SIG-M5 (cell line): ENCODE data around the gene CACNA1B.
"Not testable (repeated sequence)": the region's sequence is repeated elsewhere in the genome, so short reads cannot be mapped to it uniquely, and the experiment has no call there.

Experiments
- DNase-seq: peaks from one replicate; lab custom pipeline; 2025; lab: John Stamatoyannopoulos, UW

CACNA1B gene

GRCh38 chr9:137889966-137890365, 12.4 kb downstream of the CACNA1B start:
- not testable (repeated sequence) for DNase-seq

- not testable (repeated sequence) for DNase-seq
Observed at GRCh38 chr9:137890768-137891587, 13.4 kb downstream of the CACNA1B start.

DNA sequence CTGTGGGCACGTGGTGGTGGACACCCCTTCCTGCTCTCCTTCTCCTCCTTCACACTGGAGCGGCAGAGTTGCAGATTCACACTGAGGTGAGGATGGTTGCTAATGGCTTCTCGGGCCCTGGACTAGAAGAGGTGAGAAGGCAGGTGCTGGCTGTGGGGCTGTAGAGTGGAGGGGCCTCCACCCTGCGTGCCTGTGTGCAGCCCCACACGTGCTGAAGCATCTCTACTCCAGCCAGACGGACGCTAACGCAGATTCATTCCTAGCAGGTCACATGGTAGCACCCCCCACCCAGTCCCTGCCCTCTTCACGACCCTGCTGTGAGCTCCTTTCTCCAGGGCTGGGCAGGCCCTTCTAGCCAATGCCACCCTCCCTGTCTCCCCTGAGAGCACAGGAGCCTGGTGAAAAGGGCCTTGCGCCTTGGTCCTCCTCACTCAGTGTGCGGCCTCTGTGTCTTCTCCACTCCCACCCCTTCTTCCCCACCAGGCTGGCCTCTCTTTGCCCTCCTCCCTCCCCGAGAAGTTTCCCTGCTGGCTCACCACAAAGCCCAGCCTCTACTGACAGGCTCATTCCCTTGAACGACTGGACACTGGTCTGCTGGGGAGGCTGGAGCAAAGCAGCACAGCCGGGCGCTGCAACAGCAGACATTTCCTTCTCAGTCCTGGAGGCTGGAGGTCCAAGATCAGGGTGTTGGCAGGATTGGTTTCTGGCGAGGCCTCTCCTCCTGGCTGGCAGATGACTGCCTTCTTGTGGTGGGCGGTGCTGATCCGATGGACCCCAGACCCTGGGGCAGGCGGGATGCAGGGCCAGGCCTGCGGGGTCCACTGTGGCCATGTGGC, 14.2 kb downstream of the CACNA1B start:
- DNase-seq: no peak

DNA sequence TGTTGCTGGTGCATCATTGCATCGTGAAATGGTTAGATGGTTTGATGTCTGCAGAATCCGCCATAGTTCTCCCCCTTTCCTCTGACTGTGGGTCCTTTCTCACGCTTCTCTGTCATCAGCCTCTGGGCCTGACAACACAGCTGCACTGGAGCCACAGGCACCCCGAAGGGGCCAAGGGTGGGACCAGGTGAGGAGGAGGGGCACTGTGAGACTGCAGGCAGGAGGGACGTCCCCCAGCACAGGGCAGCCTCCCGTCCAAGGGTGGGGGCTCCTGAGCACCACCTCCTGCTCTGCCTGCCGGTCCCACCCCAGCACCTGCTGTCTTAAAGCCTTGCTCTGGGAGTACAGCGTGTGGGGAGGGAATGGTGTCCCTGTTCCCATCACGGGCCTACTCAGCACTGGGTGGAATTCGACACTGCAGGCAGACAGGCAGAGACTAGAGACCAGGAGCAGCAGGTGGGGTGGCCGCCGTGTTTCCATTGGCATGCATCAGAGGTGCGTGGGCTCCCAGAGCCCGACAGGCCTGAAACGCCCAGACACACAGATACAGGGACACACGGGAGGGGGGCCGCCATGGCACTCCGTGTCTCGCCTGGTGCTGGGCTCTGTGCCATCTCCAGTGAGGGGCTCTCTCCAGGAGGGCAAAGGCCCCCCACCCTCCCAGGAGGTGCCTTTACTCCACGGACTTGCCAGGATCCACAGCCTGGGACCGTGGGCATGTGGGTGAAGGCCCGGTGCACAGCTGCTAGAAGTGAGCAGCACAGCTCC, 15.0 kb downstream of the CACNA1B start:
- DNase-seq: no peak

GRCh38 chr9:137893670-137894069, 16.1 kb downstream of the CACNA1B start:
- no peak for DNase-seq

- no peak for DNase-seq
Observed at GRCh38 chr9:137899551-137900360, 22.2 kb downstream of the CACNA1B start.

- DNase-seq: no peak
Observed at GRCh38 chr9:137900584-137901310, 23.2 kb downstream of the CACNA1B start.

DNA sequence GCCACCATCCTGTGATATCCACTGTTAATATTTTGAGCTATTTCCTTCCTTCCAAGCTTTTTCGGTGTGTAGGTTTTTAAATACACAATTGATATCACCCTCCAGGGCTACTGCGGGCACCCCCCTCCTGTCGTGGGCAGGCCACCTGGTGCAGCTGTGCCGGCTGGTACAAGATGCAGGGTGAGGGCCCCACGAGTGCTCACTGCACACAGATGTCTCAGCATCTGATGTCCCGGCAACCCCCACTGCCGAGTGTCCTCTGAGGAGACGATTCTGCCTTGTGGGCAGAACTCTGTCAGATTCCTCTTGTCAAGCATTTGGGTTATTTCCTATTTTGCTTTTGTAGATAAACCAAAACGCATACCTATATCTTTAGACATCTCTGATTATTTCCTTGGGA, 25.1 kb downstream of the CACNA1B start:
- DNase-seq: no peak

DNA sequence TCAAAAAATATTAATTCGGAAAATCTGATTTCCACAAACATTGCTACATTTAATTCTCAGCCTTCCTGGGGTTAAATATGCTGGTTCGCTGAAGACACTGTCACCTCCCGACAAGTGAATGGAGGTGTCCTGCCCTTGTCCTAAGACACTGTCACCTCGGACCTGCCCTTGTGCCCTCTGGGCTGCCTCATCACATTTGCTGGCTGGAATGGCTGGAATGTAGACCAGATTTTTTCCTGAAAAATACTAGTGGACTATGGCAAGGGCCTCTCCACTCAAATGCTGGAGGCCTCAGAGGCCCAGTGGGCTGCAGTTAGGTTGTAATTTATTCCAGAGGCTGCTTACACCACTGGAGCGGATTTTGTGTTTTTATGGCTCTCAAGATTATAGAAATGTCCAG, 28.2 kb downstream of the CACNA1B start:
- no peak for DNase-seq

- no peak for DNase-seq
Observed at GRCh38 chr9:137907776-137908175, 30.2 kb downstream of the CACNA1B start.

DNA sequence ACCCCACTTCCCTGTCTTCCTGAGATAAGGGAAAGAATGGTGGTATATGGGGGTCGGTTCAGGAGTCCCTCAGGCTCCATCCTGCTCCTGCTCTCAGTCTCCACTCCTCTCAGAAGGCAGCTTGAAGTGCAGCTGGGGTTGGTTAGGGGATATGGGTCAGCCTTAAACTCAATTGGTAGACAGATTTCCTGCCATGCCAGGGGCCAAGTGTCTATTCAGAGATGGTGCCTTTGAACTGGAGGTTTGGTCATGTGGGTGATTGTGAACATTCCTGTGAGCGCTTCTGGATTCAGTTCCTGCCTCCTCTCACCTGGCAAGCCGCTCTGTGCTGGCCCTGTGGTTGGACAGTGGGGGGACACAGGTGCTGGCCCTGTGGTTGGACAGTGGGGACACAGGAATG, 35.1 kb downstream of the CACNA1B start:
- DNase-seq: no peak

GRCh38 chr9:137913132-137913531, 35.5 kb downstream of the CACNA1B start:
- no peak for DNase-seq

- DNase-seq: no peak
Observed at GRCh38 chr9:137913771-137914767, 36.5 kb downstream of the CACNA1B start.

DNA sequence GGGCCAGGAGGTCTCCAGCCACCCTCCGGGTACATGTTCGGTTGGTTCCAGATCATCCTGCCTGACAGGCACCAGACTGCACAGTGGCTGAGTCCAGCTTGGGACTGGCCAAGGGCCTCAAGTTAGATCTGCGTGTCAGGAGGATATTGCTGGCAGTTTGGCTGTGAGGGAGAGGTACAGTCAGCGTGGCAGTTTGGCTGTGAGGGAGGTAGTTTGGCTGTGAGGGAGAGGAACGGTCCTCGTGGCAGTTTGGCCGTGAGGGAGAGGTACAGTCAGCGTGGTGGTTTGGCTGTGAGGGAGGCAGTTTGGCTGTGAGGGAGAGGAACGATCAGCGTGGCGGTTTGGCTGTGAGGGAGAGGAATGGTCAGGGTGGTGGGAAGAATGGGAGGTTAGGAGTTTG, 39.0 kb downstream of the CACNA1B start:
- no peak for DNase-seq

DNA sequence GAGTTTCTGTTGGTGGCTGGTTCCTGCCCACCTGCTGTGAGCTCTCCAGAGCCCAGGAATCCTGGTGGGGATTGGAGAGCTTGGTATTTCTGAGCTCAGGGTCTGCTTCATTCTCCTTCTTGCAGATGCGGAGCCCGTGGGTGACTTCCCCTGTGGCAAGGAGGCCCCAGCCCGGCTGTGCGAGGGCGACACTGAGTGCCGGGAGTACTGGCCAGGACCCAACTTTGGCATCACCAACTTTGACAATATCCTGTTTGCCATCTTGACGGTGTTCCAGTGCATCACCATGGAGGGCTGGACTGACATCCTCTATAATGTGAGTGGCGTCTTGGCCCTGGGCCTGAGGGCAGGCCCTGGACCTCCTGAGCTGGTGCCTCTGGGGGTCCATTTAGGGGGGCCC, 39.5 kb downstream of the CACNA1B start:
- DNase-seq: no peak

DNA sequence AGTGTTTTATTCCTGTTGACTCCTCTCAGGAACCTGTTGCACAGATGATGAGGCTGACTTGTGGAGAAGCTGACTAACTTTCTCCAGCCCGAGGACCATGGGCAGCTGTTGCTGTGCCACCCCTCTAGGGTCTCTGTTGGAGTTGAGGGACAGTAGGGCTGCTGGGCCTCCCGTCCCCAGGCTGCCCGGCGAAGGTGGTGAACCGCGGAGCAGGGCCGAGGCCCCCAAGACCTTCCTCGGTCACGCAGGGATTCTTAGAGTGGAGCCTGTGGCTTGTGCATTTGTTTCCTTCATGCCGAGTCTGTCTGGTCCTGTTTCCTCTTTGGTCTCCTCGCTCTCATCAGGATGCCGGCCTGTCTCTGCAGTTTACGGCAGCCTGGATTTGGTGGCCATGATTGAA, 40.2 kb downstream of the CACNA1B start:
- no peak for DNase-seq

DNA sequence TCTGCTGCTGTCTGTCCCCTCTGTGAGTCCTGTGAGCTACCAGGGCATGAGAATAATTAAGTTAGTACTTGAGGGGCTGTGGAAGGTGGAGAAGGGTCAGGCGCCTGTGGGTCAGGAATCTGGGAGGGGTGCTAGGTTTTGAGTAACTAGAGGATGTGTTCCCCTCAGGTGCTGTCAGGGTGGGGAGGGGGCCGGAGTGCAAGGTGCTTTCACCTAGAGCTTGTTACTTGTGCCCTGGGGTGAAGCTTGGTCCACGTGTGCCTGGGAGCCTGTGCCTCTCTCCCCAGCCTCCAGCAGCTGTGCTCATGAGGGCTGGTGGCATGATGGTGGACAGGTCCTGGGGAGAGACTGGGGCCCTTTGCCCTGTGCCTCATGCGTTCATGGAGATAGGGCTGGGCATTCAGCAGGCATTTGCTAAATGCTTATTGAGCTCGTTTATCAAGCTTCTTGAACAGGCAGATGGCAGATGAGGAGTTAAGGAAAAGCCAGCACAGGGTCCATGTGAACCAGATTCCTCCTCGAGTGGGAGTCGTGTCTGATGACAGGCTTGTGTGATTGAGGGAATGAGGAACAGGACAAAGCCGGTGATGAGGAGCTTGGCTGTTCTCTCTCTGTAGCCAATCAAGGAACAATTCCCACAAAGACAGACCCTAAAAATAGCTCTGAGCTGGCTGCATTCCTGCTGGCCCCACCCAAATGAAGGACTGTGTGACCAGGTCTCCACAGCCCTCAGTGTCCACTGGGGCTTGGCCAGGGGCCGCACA, 40.9 kb downstream of the CACNA1B start:
- DNase-seq: no peak

GRCh38 chr9:137919095-137919465, 41.5 kb downstream of the CACNA1B start:
- no peak for DNase-seq

DNA sequence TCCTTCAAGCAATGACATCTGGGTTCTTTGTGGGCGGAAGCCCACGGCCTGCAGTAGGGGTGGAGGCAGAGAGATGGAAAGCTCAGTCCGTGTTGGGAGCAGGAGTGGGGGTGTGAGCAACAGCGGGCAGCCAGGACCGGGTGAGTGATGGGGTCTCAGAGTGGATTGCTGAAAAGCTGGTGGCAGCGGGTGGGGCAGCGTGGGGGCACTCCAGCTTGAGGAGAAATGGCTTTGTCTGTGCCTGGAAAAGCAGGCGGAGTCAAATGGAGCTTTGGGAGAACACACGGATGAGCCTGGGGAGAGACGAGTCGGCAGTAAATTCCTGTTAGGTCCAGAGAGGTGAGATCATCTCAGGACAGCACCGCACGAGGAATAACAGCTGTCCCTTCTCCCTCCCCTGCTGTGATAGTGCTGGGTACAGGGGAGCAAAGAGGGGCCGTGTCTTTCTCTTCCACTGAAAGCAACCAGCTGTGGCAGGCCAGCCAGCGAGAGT, 42.1 kb downstream of the CACNA1B start:
- DNase-seq: no peak
